Dedifferentiated amniotic fluid mesenchymal stem cell (primary cell): ENCODE data around the gene STAMBPL1.
A peak's percentile ranks its signal among the peaks of the same experiment; 100 is the strongest.

Experiments
- DNase-seq: peaks from one replicate; pipeline ENCODE4 v3.0.0-alpha.2; 2016; ENCODE audit errors: extremely low spot score

The STAMBPL1 gene

GRCh38 chr10:88893611-88894010, 13.6 kb downstream of the STAMBPL1 start:
- DNase-seq = no peak

DNA sequence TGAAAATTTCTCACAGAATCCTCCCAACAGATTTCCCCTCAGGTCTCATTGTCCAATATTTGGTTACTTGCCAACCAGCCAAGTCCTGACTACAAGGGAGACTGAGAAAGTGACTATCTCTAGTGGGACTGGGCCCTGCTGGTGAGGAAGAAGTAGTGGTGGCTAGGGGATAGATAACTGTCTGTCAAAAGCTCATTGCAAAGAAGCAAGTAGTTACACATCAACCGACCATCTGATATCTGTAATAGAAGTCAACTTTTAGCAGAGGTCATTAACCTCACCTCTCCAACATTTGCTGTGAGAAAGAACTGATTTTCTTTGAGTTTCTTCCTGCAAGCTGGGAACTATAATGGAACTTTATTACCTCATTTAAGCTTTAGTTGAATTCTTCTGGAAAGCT, 15.2 kb downstream of the STAMBPL1 start:
- DNase-seq = no peak

DNA sequence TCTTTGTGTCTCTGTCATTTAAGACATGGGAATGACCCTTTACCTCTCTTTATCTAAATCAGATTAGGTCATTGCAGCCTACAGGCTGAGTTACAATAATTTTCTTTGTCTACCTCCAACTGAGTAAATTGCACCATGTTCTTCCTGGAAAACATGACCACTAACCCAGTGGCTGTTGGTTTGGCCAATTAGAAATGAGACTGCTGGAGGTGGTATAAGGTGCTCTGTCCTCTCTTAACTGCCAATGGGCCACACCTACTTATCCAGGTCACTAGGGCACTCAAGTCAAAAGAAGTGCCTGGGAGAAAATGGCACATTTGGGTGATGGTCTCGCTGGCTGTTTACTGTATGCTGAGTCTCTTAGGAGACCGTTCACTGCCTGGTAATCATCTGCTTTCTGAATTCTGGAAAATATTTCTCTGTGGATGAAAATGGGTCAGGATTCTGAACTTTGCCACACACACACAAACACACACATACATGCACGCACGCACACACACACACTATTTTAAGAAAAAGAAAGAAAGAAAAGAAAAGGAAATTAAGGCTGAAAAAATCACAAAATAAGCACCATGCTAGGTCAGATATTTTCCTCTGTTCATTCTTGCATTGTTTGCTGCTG, 16.4 kb downstream of the STAMBPL1 start:
- no peak for DNase-seq

- DNase-seq = no peak
These were observed 17.2 kb downstream of the STAMBPL1 start for GRCh38 chr10:88896994-88897853.

DNA sequence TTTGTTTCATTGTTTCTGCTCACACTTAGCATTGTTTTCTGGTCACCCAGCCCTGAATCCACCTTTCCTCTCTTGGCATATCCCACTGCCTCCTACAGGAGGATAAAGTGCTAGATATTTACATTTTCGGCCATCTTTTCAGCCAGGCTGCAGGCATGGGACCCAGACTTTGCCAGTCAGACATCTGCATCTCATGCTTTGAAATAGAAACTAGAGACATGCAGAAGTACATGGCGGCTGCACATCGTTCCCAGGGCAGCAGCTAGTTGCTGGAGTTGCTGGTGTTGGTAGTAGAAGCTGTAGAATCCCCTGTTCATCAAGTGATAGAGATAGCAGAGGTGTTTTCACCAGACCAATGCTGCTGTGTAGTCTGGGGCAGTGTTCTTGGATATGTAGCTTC, 18.7 kb downstream of the STAMBPL1 start:
- DNase-seq = no peak

DNA sequence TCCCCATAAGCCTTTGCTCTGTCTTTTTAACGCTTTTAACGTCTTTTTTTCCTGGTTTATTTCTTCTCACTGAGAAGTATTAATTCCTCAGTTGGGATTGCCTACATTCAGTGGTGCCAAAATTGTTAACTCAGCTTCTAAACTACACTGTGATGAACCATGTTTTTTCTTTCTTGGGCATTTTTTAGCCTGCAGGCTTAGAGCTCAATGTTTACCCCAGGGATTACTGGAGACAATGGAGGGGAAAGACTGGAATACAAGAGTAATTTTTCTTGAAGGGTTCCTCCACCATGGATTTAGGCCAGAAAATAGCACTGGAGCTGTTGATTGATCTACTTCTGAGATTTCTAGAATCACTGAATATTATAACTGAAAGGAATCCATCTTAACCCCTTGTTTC, 19.8 kb downstream of the STAMBPL1 start:
- no peak for DNase-seq

GRCh38 chr10:88901206-88901983, 21.4 kb downstream of the STAMBPL1 start:
- DNase-seq = no peak

GRCh38 chr10:88901984-88902789, 22.1 kb downstream of the STAMBPL1 start:
- no peak for DNase-seq

DNA sequence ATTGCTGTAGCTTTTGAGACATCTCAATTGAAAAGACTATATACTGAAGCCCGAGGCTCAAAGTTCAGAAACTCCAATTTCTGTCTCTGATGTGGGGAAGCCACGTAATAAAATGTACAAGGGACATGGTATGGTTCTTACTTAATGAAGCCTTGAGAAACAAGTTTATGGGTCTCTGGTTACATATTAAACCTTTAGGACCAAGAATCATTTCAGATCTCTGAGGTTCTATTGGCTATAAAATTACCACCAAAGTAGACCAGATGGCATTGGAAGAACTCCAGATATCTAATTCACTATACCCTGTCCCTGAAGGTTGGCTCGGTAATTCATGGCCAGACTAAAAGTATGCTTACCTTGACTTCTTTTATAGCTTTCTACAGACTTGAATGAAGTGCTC, 23.7 kb downstream of the STAMBPL1 start:
- no peak for DNase-seq

- no peak for DNase-seq
These were observed 26.9 kb downstream of the STAMBPL1 start for GRCh38 chr10:88906921-88907320.

DNA sequence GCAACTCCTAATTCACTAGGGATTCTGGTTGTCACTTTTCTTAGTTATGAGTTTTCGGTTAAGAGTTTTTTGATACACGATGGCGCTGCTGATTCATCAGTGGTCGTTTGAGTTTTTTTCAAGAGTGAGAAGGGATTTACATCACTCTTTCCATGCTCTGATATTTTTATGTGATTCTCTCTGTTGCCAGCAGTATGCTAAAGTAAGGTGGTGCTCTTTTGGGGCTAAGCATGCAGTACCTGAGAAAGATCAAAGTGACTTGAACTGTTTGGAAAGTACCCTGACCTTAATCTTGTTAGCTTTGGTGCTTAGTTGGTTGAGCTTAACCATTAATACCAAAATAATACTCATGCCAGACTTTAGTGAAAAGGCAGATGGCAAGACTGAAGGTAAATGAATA, 28.1 kb downstream of the STAMBPL1 start:
- no peak for DNase-seq

DNA sequence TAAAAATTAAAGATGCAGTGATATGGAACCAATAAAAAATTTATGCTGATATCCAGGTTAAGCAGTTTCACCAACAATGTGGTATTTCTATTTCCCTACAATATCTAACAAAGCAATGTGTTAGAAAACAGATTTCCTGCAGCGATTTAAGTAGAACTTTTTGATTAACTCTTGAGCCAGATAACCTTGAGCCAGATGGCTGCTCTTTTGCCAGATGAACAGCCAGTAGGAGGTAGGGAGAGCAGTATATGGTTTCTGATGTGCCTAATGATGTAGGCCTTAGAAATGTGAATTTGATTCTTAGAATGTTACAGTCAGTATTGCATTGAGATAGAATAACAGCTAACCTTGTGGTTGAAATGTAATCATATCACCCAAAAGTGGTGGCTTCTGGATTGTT, 31.1 kb downstream of the STAMBPL1 start:
- no peak for DNase-seq

- DNase-seq = no peak
These were observed 31.8 kb downstream of the STAMBPL1 start for GRCh38 chr10:88911851-88912250.

DNA sequence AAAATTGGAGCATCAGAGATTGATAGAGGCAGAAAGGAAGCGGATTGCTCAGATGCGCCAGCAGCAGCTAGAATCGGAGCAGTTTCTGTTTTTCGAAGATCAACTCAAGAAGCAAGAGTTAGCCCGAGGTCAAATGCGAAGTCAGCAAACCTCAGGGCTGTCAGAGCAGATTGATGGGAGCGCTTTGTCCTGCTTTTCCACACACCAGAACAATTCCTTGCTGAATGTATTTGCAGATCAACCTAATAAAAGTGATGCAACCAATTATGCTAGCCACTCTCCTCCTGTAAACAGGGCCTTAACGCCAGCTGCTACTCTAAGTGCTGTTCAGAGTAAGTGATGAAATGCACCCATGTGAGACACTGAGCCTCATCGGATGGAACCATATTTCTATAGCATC, 33.1 kb downstream of the STAMBPL1 start:
- DNase-seq = no peak

DNA sequence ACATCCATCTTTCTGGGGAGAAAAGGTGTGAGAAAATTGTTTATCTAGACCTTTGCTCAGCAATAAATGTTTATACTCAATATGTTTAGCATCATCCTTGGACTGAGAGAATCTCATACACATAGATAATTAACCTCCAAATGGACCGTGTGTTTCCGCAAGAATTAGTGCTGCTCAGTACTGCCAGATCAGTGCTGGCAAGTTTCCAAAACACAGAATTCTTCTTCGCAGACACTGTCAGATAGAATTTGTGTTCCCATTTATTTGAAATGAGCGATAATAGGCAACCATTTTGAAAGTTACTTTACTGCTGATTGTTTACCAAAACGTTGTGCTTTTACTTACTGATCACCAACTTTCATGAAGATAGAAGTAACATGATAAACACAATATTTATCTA, 33.7 kb downstream of the STAMBPL1 start:
- no peak for DNase-seq

- no peak for DNase-seq
These were observed 35.7 kb downstream of the STAMBPL1 start for GRCh38 chr10:88915781-88916180.

DNA sequence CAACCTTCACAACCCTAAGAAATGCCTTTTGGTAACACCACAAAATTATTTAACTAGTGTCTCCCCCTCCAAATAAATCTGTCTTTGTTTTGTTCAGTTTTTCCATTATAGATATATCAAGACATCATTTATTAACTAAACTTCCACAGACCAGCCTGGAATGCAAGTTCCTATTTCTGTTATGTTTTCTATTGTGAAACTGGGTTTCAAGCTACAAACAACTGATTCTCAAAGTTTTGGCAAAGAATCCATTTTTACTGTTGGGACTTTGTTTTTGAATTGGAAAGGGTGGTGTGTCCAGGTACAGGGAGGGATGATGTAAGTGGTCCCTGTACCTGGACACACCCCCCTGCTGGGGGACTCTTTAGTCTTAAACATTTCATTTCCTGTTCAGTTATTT, 36.2 kb downstream of the STAMBPL1 start:
- no peak for DNase-seq

- DNase-seq = no peak
These were observed 36.9 kb downstream of the STAMBPL1 start for GRCh38 chr10:88916986-88917385.

DNA sequence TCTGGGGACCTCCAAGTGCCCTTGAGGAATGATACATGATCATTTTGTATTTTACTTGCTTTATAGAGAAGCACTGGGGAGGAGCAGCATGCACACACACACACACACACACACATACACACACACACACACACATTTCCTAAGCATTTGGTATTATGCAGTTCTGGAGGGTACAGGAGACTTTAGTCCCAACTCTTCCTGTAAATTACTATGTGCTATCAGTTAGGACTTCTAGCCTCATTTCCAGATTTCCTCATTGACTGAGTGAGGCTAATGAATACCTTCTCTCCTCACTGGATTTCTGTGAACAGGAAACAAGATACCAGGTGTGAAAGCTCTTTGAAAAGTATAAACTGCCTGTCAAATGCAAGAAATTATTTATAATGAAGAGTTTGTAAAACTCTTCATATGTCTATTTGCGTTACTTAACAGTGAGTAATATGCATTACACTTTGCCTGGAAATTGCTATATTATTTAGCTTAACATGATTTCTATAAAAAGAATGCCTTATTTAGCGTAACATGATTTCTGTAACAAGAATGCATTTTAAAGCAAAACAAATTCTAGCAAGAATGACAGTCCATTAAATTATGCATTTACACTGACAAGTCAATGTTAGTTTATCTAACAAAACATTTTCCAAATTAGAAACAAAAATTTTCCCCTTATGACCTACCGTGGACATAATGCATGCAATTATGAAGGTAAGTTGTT, 38.3 kb downstream of the STAMBPL1 start:
- peak; percentile 36 for DNase-seq

DNA sequence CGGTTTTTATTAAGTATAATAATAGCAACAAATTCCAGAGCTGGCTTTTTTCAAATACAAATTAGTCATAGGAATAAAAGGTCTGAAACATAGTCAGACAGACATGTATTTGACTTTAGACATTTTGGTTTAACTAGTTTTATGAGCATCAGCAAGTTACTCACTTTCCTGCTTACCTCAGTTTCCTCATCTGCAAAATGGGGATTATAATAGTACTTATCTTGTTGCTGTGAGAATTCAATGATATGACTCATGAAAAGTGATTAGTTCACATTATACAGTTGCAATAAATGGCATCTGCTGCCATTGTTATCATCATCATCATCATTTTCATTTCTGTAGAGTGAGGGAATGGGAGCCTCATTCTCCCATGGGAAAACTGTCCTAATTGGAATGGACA, 39.0 kb downstream of the STAMBPL1 start:
- no peak for DNase-seq

DNA sequence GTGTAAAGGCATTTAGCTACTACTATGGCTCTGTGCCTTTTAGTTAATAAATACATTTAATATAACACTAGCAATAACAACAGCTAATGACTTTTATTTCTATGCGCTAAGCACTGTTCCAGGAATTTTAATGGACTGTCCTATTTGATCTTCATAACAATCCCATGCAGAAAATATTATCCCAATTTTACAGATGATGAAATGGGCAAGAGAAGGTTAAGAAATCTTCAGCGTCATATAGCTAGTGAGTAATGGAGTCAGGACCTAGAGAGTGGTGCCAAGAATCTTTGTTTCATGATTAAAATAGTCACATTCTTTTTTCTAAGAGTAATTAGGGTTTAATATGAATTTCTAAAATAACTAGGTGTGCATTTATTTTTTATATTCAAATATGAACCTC, 40.2 kb downstream of the STAMBPL1 start:
- DNase-seq = no peak
